Measurements from ENCODE around the gene DNASE1L3.
"Not testable (repeated sequence)": the region's sequence is repeated elsewhere in the genome, so short reads cannot be mapped to it uniquely, and the experiment has no call there.

The DNASE1L3 gene, protein sequence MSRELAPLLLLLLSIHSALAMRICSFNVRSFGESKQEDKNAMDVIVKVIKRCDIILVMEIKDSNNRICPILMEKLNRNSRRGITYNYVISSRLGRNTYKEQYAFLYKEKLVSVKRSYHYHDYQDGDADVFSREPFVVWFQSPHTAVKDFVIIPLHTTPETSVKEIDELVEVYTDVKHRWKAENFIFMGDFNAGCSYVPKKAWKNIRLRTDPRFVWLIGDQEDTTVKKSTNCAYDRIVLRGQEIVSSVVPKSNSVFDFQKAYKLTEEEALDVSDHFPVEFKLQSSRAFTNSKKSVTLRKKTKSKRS

DNA sequence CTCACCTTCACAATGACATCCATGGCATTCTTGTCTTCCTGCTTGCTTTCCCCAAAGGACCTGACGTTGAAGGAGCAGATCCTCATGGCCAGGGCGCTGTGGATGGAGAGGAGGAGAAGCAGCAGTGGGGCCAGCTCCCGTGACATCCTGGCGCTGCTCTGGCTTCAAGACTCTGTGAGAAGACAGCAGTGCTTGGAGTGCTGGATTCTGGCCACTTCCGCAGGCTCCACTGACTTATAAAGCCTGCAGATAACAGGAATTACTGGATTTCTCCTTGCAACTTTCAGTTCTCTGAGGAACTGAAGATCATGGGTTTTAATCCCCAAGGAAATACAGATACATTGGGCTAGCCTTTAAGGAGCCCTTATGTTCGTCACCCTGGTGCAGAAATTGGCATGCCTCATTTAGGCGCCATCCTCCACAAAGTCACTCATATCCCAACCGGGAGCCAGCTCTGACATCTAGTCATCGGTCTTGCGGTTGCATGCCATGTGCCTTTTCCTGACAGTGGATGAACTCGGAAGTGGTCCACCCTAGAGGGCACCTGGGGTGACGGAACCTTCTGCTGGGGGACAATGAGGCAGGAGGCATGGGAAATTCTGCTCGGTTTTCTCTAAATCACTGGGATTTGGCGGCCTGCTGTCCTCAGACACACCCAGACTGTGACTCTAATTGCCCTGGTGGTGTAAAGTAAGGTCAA is at the start of gene DNASE1L3:
TSS of gene DNASE1L3 (minus strand) at position 212 of the 700 bp plus-strand sequence. CDS start at position 146, 66 bp downstream.
- no peak for DNase-seq

DNA sequence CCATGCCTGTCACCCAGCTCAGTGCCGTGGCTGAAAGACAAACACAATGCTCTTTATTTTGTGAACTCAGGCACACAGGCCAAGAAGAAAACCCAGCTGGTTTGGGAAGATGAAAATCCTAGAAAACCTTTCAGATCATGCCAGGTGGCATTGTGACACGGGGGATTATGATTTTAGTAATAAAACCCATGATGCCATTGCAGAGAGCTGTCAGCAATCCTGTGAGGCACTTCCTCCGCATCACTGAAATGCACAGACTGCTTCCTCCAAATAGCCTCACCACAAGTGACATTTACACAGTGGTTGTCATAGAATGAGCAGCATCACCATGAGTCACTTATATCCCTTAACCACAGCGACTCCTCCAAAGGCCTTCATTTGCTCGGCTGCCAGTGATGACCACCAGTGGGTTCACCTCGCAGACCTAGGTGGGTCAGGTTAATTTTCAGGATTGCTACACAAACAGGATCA is 49.5 kb upstream of the DNASE1L3 start:
- no peak for DNase-seq

DNA sequence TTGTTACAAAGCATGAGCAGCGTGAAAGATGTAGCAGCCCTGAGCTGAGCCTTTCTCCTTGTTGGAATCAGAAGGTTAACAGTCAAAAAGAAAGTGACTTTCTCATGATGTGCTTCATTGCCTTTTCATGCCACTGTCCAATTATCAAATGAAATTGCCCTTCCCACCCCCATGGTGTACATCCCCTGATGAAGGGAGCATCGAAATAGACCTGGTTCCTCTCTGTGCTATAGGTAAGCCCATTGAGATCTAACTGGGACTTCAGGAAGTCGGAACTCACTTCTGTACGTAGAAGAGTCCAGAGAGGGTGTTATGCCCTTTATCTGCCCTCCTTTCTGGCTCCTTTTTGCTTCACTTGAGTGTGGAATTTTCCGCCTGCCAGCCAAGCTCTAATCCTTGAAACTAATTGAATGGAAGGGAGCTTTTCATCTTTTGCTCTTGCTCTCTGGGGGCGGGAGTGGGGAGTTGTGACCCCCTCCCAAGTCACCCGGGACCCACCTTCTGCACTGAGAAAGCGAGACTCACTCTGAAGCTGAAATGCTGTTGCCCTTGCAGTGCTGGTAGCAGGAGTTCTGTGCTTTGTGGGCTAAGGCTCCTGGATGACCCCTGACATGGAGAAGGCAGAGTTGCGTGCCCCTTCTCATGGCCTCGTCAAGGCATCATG is 47.8 kb upstream of the DNASE1L3 start:
- no peak for DNase-seq

DNA sequence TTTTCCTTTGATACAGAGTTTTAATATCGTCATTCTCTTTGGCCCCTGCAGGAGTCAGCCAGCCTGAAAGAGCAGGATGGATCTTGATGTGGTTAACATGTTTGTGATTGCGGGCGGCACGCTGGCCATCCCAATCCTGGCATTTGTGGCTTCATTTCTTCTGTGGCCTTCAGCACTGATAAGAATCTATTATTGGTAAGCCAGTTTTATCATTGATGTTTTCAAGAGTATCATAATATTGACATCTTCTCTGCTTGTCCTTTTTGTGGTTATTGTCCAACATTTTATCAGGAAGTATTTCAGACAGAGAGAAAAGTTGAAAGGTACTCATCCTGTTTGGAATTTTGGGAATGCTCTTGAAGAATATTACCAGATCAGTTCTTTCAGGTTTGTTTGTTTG is 45.7 kb upstream of the DNASE1L3 start:
- no peak for DNase-seq

DNA sequence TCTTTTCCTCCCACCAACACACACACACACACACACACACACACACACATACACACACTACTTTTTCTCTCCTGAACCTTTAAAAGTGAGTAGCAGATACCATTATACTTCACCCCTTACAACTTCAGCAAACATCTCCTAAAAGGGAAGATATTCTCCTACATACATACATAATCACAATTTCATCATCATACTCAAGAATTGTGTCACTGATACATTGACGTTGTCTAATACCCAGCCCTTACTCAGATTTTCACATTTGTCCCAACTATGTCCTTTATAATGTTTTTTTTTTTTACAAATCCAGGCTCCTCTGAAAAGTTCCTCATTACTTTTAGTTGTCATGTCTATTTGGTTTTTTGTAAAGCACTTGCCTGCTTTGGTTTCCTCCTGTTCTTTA is 45.3 kb upstream of the DNASE1L3 start:
- no peak for DNase-seq

DNA sequence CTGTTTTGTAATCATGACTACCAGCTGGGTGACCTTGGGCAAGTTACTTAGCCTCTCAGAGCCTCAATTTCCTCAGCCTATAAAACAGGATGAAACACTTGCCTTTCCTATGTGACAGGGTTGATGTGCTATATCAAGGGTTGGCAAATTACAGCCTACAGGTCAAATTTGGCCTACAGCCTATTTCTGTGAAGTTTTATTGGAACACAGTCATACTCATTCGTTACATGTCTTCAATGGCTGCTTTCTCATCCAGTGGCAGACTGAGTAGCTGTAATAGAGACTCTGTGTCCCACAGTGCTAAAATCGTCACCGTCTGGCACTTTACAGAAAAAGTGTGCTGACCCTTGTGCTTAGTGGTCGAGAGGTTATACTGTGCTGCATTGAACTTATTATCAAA is 43.4 kb upstream of the DNASE1L3 start:
- DNase-seq, result no peak

DNA sequence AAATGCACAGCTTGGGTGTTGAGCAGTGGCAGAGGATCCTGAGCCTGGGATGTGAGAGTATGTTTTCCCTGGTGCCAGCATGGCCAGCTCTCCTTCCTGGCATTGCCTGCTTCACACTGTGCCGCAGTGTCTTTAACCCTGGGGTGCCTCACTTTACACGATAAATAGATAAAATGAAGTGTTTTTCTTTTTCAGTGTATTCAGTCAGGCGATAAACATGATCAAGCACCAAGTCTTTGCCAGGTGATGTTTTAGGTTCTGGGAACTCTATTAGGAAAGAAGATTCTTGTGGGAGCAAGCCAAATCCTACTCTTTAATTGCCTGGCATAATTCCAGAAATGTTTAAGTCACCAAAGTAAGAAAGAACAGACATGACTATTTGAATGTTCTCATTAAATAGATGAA is 40.9 kb upstream of the DNASE1L3 start:
- DNase-seq, result no peak

DNA sequence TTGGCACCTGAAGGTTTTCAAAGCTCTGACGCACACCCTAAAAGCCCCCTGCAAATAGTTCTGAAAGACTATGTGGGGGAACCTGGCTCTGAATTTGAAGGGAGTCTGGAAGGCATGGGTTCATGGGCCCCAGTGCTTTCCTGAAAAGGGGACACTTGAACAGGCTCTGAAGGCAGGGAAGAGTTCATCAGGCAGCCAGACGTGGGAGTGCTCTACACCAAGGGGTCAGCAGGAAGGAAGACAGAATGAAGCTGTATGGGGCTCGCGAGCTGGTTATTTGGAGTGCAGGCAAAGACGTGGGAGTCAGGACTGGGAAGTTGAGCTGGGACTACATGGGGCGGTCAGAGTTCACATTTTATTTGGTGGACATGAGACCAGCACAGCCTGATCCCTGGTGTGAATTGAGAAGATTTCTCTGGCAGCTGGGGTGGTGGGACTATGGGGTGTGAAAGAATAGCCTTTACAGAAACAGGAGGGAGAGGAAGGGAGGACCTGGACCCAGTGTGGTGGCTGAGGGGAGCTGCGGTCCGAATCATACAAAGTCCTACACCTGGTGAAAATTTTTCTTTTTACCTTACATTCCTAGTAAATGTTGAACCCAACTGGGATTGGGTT is 39.4 kb upstream of the DNASE1L3 start:
- DNase-seq, result no peak

DNA sequence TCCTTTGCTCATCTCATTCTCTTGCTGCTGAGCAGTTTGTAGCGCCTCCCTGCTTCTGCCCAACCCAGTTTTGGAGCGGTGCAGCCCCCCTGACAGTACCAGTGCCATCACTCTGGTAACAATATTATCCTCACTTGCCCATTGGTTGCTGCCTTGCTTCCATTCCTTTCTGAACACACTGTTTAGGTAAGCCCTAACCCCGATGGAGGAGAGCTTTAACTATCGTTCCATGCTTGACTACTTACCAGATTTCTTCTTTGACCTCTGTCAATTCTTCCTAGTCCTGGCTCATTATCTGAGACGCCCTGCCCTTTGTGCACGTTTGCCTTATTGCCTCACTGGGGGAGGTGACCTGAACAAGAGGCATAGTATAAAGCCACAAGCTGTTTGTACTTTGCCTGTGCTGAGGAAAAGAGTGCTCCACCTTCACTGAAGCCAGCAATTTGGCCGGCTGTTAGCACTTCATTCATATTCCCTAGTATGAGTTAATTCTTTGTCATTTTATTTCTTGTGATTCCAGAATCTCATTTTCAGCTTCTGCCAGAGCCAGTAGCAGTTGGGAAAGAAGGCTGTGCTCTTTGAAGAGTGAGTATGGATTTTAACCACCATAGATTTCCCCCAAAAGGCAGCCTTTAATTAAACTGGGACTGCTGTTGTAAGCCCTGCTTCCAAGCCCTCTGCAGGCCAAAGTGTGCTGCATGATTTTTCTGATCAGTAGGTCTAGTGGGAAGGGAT is 38.8 kb upstream of the DNASE1L3 start:
- no peak for DNase-seq

DNA sequence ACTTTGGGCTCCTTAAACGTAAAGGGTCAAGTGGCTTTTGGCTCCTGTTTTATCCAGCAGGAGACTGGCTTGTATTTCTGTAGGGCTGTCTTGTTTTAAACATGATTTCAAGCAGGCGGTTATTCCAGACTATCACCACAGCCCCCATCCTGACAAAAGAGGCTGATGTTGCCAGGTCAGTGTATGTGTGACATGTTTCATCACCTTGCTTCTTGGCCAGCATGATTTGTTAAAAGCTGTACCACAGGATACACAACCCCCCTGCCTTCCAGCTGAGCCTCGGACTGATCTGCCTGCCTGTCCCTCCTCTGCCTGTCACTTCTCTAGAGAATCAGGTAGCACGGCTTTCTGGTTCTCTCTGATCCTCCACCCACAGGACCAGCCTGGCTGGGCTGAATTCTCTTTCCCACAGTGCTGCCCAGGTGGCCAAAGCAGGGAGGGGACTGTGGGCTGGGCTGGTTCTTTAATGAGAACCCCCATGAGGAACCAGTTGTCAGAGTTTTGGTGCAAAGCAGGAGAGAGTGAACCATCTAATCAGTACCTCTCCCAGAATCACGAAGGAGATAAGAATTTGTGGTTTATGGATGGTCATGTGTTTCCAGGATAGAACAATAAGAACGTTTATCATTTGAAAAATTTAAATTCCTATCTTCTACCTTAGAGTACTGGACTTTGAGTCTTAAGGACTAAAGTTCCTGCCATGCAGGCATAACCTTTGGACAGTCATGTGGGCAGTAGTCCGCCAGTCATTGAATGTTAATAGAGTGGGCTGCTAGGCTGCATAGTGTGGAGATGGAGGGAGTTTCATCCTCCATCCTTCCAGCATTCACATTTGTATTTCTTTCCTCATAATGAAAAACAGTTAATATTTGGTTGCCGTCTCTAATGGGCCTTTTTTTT is 35.6 kb upstream of the DNASE1L3 start:
- no peak for DNase-seq

DNA sequence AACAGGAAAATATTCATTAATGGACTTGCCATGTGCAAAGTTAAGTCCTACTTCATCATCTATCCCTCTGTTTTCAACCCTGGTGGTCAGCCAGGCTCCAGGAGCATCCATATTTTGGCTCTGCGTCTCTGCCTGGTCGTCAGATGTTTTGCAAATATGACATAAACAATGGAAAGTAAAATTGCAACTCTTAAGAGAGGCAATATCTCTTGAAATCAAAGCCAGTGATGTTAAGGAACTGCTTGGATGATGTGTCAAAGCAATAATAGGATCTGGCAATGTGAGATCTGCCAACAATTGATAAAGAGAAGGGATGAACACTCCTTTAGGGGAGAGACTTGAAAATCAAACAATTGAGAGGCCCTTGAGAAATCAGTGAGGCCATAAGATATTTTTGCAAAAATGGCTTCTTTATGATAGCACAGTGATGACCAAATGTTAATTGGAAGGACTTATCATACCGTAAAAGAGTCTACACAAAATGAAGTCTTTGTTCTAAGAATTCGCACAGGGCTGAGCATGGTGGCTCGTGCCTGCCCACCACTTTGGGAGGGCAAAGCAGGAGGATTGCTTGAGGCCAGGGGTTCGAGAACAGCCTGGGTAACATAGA is 33.3 kb upstream of the DNASE1L3 start:
- DNase-seq, result no peak

DNA sequence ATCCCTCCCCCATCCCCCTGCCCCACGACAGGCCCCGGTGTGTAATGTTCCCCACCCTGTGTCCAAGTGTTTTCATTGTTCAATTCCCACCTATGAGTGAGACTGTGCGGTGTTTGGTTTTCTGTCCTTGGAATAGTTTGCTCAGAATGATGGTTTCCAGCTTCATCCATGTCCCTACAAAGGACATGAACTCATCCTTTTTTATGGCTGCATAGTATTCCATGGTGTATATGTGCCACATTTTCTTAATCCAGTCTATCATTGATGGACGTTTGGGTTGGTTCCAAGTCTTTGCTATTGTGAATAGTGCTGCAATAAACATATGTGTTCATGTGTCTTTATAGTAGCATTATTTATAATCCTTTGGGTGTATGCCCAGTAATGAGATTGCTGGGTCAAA is 32.1 kb upstream of the DNASE1L3 start:
- DNase-seq, result not testable (repeated sequence)

DNA sequence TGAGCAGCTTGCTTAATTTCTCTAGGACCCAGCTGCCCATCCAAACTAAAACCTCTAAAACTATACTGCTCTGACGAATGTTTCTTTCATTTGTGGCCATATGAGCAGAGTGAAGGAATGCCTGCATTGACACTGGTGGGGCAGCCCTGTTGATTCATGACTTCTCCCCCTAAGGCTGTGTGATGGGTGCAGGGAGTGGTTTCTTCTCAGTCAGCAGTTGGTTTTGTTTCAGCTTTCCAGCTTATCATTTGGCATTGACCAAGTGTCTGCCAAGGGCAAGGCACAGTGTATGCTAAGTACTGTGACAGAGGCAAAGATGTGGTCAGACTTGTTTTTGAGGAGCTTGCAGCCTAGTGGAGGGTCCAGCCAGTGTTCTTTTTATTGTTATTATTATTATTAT is 31.6 kb upstream of the DNASE1L3 start:
- DNase-seq, result no peak

DNA sequence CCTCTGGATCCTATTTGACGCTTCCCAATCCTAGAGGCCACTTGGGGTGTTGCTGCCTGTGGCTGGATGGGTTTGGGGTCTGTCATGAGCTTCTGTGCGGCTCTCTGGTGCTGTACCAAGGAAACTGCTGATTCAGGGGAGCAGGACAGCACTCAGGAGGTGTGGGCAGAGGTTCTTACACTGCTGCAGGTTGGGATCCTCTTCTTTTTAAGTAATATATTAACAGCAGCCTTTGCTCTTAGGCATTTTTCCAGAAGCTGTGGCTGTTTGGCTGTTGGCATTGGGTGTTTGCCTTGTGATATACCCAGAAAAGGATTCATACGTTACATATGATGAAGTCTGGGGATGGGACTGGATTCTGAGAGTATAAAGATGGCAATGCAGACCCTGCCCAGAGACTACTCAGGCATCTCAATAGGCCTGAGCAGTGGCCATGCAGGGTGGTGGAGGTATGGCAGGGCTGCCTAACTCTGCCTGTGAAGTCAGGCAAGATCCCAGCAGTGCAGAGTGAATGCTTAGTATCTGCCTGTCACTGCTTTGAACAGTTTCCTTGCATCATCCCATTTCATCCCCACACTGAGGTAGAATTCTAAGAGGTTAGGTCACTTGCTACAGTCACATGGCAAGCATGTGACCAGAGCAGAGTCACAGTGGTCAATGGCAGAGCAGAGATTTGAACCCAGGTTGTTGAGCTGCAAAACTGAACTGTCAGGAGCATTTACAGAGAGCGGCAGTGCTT is 30.7 kb upstream of the DNASE1L3 start:
- no peak for DNase-seq

DNA sequence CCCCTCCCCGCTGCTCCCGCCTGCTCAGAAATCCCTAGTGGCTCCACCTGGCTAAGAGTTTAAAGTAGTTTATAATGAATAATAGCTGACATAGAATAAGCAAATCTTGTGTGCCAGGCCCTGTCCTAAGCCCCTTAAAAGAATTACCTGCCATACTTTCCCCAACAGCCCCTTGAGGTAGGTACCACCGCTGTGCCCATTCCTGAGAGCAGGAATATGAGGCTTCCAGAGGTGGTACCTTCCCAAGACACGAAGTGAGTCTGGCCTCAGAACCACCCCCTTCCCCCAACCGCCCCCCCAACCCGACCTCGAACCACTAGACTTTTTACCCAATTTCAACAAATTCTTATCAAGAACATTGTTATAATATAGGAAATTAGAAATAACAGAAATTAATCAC is 28.1 kb upstream of the DNASE1L3 start:
- DNase-seq, result no peak

DNA sequence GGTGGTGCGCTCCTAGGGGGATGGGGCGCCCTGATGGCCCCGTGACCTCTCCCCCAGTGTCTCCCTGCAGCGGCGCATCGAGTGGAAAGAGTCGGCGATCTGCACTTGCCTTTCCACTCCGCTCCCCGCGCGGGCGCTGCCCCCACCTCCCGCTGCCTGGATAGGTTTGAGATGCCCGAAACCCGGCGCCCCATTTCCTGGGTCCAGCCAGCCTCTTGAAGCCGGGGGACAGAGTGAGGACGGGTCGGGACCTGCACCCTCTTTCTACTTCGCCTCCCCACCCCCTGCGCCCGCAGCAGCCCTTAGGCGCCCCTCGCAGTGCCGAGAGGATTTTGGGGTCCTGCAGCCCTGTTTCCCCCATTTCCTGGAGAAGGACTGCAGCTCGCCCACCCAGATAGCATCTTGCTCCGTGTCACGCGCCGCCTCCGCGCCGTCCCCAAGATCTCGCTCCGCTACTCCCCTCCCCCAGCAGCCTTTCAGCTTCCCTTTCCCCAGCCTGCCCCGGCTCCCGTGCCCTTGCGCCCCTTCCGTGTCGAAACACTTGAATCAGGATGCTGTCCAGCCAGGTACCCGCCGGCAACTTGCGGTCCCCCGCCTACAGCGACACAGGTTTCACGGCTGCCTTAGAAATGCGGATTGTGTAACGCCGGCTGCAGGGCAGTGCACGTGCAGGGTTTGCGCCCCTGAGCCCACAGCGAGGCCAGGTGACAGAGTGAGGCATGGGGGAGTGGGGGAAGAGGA is 27.3 kb upstream of the DNASE1L3 start:
- no peak for DNase-seq

DNA sequence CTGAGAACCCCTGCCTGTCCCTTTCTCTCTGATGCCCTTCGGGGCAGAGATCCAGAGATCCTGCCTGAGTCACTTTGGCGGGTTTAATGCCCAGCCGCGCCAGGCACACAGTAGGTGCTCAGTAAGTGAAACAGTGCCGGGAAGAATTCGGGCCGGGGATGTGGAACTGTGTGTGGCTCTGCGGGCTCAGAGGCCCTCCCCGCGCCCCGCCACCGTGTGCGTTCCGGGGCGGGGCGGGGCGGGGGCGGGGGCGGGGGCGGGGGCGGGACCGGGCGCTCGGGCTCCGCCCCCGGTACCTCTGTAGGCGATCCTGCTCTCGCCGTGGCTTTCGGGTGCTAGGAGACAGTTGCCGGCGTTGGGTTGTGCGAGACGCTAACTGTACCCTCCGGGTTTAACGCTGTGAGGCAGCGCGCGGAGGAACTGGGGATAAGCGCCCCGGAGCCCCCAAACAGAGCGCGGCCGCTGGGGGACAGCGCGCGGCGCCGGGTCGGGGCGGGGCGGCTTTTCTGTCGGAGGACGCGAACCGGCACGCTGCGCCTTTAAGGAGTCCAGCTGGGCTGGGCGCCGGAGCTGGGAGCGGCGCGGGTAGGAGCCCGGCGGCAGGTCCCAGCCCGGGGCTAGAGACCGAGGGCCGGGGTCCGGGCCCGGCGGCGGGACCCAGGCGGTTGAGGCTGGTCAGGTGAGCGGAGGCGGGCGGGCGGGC is 26.6 kb upstream of the DNASE1L3 start, which contains the start of gene ABHD6:
TSS of gene ABHD6 (plus strand) at position 555 of the 703 bp plus-strand sequence. CDS start 18,795 bp downstream, outside the sequence.
- peak; percentile 81 for DNase-seq

DNA sequence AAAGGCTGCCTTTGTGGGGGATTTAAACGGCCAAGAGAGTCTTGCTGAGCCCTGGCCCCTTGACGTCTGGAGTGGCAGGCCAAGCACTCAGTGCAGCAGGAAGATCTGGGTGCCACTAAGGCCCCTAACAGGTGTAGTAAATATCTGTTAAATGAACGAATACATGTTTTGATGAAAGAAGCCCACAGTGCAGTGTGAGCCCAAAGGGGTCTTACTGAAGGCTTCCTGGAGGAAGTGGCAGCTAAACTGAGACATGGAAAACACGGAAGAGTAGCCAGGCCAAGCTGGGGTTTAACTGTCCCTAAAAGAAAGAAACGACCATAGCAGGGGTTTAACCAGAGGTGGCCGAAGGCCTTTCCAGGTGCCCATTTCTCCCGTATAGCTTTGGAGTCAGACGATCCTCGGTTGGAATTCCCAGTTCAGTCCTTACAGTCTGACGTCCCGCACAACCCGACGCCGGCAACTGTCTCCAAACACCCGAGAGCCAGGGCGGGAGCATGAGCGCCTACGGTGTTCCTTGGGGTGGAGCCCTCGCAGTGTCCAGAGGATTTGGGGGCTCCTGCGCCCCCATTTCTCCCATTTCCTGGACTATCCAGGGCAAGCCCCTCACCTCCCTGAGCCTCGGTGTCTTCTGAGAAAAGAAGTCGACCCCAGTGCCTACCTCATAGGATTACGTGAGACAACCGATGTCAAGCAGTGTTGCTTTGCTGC is 25.9 kb upstream of the DNASE1L3 start:
- no peak for DNase-seq
